Stimulated activated memory B cell treated with anti-CD40 and anti-IgM and Interleukin-4, amounts not matched to agents 10 μg/mL and 1 μg/mL and 100 μg/mL, for 72 hours (primary cell): ENCODE results near the gene ATF7IP2.
"Not testable (repeated sequence)": the region's sequence is repeated elsewhere in the genome, so short reads cannot be mapped to it uniquely, and the experiment has no call there.

Source experiments
- ATAC-seq: fragments of 150-1000 bp; cut with Tn5 transposase; 2 replicates; pipeline ENCODE4 v1.10.0; 2021
- H3K27ac Mint-ChIP-seq: one replicate; pipeline ENCODE4 v1.8.0; 2022; ENCODE audit warnings: mild to moderate bottlenecking, mixed read lengths
- H3K27me3 Mint-ChIP-seq: one replicate; pipeline ENCODE4 v1.8.0; 2022; ENCODE audit warnings: mixed read lengths
- H3K36me3 Mint-ChIP-seq: one replicate; pipeline ENCODE4 v1.8.0; 2022; ENCODE audit warnings: mixed read lengths
- H3K4me1 Mint-ChIP-seq: one replicate; pipeline ENCODE4 v1.8.0; 2022; ENCODE audit warnings: mixed read lengths
- H3K4me3 Mint-ChIP-seq: one replicate; pipeline ENCODE4 v1.8.0; 2022; ENCODE audit warnings: mild to moderate bottlenecking, moderate library complexity, mixed read lengths
- H3K9me3 Mint-ChIP-seq: one replicate; pipeline ENCODE4 v1.8.0; 2022; ENCODE audit warnings: mixed read lengths

Gene ATF7IP2

GRCh38 chr16:10466313-10466712, 80.5 kb downstream of the ATF7IP2 start:
- peaks cover 2% of the 10 kb centered on the region for H3K9me3 Mint-ChIP-seq
- H3K4me3 Mint-ChIP-seq: no peak overlapping the region
- no peaks in the 10 kb centered on the region for H3K4me1 Mint-ChIP-seq
- no peak overlapping the region for H3K27ac Mint-ChIP-seq
- H3K36me3 Mint-ChIP-seq: peaks cover 78% of the 10 kb centered on the region
- no peaks in the 10 kb centered on the region for H3K27me3 Mint-ChIP-seq
- no peak for ATAC-seq

DNA sequence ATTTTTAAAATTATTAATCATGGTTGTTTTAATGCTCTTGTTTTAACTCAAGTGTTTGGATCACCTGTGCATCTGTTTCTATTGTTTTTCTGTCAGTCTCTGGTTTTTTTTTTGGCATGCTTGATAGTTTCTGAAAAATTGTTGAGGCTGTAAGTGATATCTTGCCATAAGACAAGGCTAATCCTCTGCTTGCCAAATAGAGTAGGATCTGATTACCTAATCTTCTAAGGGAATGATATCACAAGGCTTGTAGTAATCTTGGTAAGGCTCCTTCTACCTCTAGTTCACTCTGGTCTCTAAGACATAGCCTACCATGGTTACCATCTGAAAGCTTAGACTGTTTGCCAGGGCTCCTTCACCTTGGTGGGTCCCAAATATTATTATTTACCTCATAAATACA, 81.0 kb downstream of the ATF7IP2 start:
- Mint-ChIP-seq H3K36me3 (peaks cover 74% of the 10 kb centered on the region), H3K27ac (no peak overlapping the region), H3K9me3 (peaks cover 2% of the 10 kb centered on the region)

GRCh38 chr16:10476636-10477035, 90.8 kb downstream of the ATF7IP2 start:
- not testable (repeated sequence) for H3K27ac Mint-ChIP-seq, H3K27me3 Mint-ChIP-seq, H3K4me1 Mint-ChIP-seq, ATAC-seq, H3K4me3 Mint-ChIP-seq
- Mint-ChIP-seq H3K36me3 (peaks cover 55% of the 10 kb centered on the region), H3K9me3 (peaks cover 13% of the 10 kb centered on the region)

More for the DNA sequence above, 81.0 kb downstream of the ATF7IP2 start:
- Mint-ChIP-seq H3K4me1 (no peaks in the 10 kb centered on the region), H3K27me3 (no peaks in the 10 kb centered on the region), H3K4me3 (no peak overlapping the region)
- ATAC-seq: no peak

DNA sequence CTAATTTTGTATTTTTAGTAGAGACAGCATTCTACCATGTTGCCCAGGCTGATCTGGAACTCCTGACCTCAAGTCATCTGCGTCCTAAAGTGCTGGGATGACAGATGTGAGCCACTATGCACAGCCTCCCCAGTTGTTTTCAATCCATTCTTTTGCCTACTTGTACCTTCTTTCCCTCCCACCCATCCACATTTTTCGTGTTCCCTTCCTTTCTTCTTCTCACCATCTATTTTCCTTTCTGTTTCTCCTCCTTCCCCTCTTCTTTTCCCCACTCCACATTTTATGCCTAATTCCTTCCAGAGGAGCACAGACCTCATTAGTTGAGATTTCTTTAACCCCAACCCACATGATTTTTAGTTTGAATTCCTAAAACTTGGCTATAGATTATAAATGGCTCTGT, 94.3 kb downstream of the ATF7IP2 start:
- Mint-ChIP-seq H3K36me3 (peaks cover 58% of the 10 kb centered on the region), H3K4me3 (no peak overlapping the region), H3K4me1 (peaks cover 3% of the 10 kb centered on the region), H3K27me3 (no peaks in the 10 kb centered on the region), H3K9me3 (peaks cover 12% of the 10 kb centered on the region), H3K27ac (no peak overlapping the region)
- no peak for ATAC-seq

GRCh38 chr16:10485159-10485558, 99.3 kb downstream of the ATF7IP2 start:
- peaks cover 46% of the 10 kb centered on the region for H3K36me3 Mint-ChIP-seq

DNA sequence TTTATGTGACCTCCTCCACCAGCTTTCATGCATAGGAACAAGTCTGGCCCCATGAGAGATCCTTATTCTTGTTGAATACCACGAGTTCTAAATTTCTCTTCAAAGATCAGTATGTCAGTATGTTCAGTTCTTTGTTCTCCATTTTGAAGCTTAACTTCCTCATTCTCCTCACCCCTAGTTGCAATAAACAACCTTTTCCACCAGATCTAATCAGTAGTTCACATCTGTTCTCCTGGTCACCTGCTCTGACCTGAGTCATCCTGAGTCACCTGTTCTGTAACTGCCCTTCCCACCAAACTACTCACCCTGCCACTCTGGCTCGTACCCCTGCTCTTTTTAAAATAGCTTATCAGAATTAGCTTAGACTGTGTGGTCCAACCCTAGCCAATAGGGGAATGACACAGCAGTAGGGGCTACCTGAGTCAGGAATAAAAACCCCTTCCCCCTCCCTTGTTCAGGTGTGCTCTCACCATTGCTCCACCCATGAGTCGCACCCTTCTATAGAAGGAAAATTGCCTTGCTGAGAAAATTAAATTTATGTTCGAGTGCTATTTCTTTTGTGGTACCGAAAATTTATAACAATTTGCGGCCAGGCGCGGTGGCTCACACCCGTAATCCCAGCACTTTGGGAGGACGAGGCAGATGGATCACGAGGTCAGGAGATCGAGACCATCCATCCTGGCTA, 100.0 kb downstream of the ATF7IP2 start:
- H3K4me3 Mint-ChIP-seq: no peak overlapping the region
- peaks cover 12% of the 10 kb centered on the region for H3K4me1 Mint-ChIP-seq
- H3K9me3 Mint-ChIP-seq: peaks cover 8% of the 10 kb centered on the region
- peak overlapping the region; percentile 60 for H3K27ac Mint-ChIP-seq
- peaks cover 42% of the 10 kb centered on the region for H3K36me3 Mint-ChIP-seq
- ATAC-seq: peak; percentile 54
- no peaks in the 10 kb centered on the region for H3K27me3 Mint-ChIP-seq

More at GRCh38 chr16:10485159-10485558, 99.3 kb downstream of the ATF7IP2 start:
- Mint-ChIP-seq H3K27ac (peak overlapping the region; percentile 60), H3K27me3 (no peaks in the 10 kb centered on the region), H3K9me3 (peaks cover 10% of the 10 kb centered on the region), H3K4me1 (peaks cover 12% of the 10 kb centered on the region), H3K4me3 (no peak overlapping the region)
- no peak for ATAC-seq

DNA sequence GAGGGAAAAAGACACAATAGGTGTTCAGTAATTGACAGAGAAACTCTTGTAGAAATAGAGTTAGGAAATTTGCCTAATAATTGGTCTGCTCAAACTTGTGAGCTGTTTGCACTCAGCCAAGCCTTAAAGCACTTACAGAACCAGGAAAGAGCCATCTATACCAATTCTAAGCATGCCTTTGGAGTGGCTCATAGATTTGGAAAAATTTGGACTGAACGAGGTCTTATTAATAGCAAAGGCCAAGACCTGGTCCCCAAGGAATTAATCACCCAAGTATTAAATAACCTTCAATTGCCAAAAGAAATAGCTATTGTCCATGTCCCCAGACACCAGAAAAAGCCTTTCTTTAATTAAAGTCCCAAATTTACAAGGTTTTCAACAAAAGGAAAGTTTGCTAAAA, 104.3 kb downstream of the ATF7IP2 start:
- peaks cover 17% of the 10 kb centered on the region for H3K9me3 Mint-ChIP-seq
- H3K27me3 Mint-ChIP-seq: no peaks in the 10 kb centered on the region
- no peak for ATAC-seq
- H3K4me1 Mint-ChIP-seq: peaks cover 9% of the 10 kb centered on the region
- no peak overlapping the region for H3K27ac Mint-ChIP-seq
- H3K36me3 Mint-ChIP-seq: peaks cover 10% of the 10 kb centered on the region
- no peak overlapping the region for H3K4me3 Mint-ChIP-seq

- Mint-ChIP-seq H3K36me3 (peaks cover 4% of the 10 kb centered on the region), H3K4me3 (no peak overlapping the region), H3K4me1 (no peaks in the 10 kb centered on the region), H3K27me3 (no peaks in the 10 kb centered on the region), H3K27ac (no peak overlapping the region), H3K9me3 (peaks cover 21% of the 10 kb centered on the region)
- no peak for ATAC-seq
Observed at GRCh38 chr16:10493276-10493675, 107.4 kb downstream of the ATF7IP2 start.

GRCh38 chr16:10494343-10495030, 108.6 kb downstream of the ATF7IP2 start:
- ATAC-seq: peak; percentile 67
- no peak overlapping the region for H3K4me3 Mint-ChIP-seq
- peaks cover 4% of the 10 kb centered on the region for H3K36me3 Mint-ChIP-seq
- no peaks in the 10 kb centered on the region for H3K27me3 Mint-ChIP-seq
- peak overlapping the region; percentile 40 for H3K27ac Mint-ChIP-seq
- no peaks in the 10 kb centered on the region for H3K4me1 Mint-ChIP-seq
- H3K9me3 Mint-ChIP-seq: peaks cover 21% of the 10 kb centered on the region

- no peak for ATAC-seq
- Mint-ChIP-seq H3K36me3 (peaks cover 4% of the 10 kb centered on the region), H3K4me1 (no peaks in the 10 kb centered on the region), H3K4me3 (no peak overlapping the region), H3K27me3 (no peaks in the 10 kb centered on the region), H3K9me3 (peaks cover 21% of the 10 kb centered on the region), H3K27ac (peak overlapping the region; percentile 40)
Observed at GRCh38 chr16:10495031-10495345, 109.1 kb downstream of the ATF7IP2 start.

DNA sequence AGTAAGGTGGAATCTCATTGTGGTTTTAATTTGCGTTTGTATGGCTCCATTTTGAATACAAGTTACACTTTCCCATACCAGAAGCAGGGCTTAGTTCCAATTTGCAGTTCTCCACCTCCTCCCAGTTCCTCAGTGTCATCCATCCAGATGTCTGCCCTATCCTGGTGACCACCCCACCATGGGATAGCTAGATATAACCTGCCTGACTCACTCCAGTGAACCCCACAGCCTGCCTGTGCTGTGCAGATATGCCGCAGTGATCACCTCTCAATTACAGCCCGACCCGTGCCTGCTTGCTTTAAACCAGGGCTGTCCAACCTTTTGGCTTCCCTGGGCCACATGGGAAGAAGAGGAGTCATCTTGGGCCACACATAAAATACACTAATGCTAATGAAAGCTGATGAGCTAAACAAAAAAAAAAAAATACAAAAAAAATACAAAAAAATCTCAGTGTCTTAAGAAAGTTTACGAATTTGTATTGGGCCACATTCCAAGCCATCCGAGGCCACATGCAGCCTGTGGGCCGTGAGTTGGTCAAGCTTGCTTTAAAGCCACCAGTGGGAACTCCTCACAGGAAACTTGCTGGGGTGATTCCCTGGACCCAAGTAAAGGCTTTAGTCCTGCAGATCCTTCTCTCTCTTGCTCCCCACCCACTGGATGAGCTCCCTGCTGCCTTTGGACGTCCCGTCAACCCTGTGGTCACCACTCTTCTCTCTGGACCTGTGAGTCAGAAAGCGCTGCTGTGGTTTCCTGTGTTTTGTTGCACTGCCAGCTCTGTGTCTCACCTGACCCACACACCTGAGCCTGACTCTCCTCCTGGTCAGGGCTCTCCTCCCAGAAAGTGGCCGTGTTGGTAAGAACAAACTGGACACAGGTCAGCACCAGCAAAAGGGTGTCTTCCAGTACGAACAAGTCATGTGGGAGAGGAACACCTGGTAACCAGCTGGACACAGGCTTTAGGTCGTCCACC, 111.6 kb downstream of the ATF7IP2 start:
- H3K36me3 Mint-ChIP-seq: peaks cover 4% of the 10 kb centered on the region
- no peaks in the 10 kb centered on the region for H3K27me3 Mint-ChIP-seq
- peaks cover 21% of the 10 kb centered on the region for H3K9me3 Mint-ChIP-seq
- no peak for ATAC-seq
- no peak overlapping the region for H3K27ac Mint-ChIP-seq
- no peak overlapping the region for H3K4me3 Mint-ChIP-seq
- H3K4me1 Mint-ChIP-seq: peaks cover 13% of the 10 kb centered on the region

- Mint-ChIP-seq H3K4me1 (peaks cover 26% of the 10 kb centered on the region), H3K36me3 (peaks cover 4% of the 10 kb centered on the region), H3K4me3 (no peak overlapping the region), H3K27ac (no peak overlapping the region), H3K9me3 (peaks cover 11% of the 10 kb centered on the region), H3K27me3 (no peaks in the 10 kb centered on the region)
- no peak for ATAC-seq
Observed at GRCh38 chr16:10500582-10500981, 114.7 kb downstream of the ATF7IP2 start.

- peak; percentile 48 for ATAC-seq
- Mint-ChIP-seq H3K27me3 (no peaks in the 10 kb centered on the region), H3K4me1 (peaks cover 26% of the 10 kb centered on the region), H3K9me3 (peaks cover 11% of the 10 kb centered on the region), H3K4me3 (no peak overlapping the region), H3K27ac (no peak overlapping the region), H3K36me3 (peaks cover 4% of the 10 kb centered on the region)
Observed at GRCh38 chr16:10501016-10501607, 115.3 kb downstream of the ATF7IP2 start.

DNA sequence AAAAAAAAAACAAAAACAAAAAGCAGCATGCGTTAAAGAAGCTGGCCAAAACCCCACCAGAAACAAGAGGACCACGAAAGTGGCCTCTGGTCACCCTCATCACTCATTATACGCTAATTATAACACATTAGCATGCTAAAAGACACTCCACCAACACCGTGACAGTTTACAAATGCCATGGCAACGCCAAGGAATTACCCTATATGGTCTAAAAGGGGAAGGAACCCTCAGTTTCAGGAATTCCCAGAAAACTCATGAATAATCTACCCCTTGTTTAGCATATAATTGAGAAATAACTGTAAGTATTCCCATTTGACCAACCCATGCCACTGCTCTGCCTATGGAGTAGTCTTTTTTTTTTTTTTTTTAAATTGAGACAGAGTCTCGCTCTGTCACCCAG, 116.9 kb downstream of the ATF7IP2 start:
- H3K36me3 Mint-ChIP-seq: peaks cover 1% of the 10 kb centered on the region
- no peak for ATAC-seq
- no peak overlapping the region for H3K27ac Mint-ChIP-seq
- H3K9me3 Mint-ChIP-seq: peaks cover 5% of the 10 kb centered on the region
- no peak overlapping the region for H3K4me3 Mint-ChIP-seq
- no peaks in the 10 kb centered on the region for H3K27me3 Mint-ChIP-seq
- H3K4me1 Mint-ChIP-seq: peaks cover 26% of the 10 kb centered on the region

DNA sequence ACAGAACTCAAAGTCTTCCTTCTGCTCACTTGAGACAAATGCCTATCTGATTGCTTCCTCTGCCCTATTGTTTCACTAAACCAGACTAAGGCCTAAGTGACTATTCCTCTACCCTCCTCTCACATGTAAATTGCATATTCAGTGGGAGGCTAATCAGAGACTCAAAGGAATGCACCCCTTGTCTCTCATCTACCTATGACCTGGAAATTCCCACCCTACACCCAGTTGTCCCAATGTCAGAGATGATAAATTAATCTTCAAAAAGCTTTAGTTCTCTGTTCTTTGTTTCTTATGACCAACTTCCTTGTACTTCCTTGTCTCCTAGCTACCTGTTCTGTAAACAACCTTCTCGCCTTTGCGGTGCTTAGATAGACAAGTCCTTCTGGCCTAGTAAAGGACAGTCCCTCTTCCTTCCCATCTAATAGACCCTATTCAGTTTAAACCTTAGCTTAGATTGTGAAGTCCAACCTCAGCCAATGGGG, 118.6 kb downstream of the ATF7IP2 start:
- Mint-ChIP-seq H3K4me1 (peaks cover 29% of the 10 kb centered on the region), H3K27ac (peak overlapping the region; percentile 64), H3K36me3 (no peaks in the 10 kb centered on the region), H3K27me3 (no peaks in the 10 kb centered on the region), H3K4me3 (no peak overlapping the region), H3K9me3 (peaks cover 5% of the 10 kb centered on the region)
- ATAC-seq: no peak
